Loucy (cell line): ENCODE measurements around the gene QSER1.

Experiments used
- CTCF ChIP-seq: fragments of 200-600 bp; sonication (generic); conservative IDR thresholded peaks from 2 replicates; pipeline ENCODE4 v1.5.1; 2014; ENCODE audit warnings: mild to moderate bottlenecking, antibody characterized with exemption, low read length
- EZH2phosphoT487 ChIP-seq: fragments of 200-600 bp; IDR thresholded peaks from 2 replicates; pipeline ENCODE4 v1.6.1; 2018; ENCODE audit warnings: antibody characterized with exemption, mild to moderate bottlenecking, moderate library complexity, borderline replicate concordance

GRCh38 chr11:33001751-33002542 is 109.3 kb downstream of the QSER1 start:
- TF ChIP-seq CTCF (no peak), EZH2phosphoT487 (no peak)
